ENCODE data around the gene SVIL. TPM values are rescaled to one million over a fixed set of nuclear protein-coding genes. Genes with fewer than 3 reads are reported as not detected.
"Not testable (repeated sequence)": the region's sequence is repeated elsewhere in the genome, so short reads cannot be mapped to it uniquely, and the experiment has no call there.

The SVIL gene
- total RNA-seq, 1 experiment from 2014 or later: 15.3 TPM

- not testable (repeated sequence) for H3K14ac ChIP-seq (ENCODE audit: insufficient read depth, low read length); H3K9ac ChIP-seq (ENCODE audit: extremely low read depth, insufficient read length, low read length); H3K23ac ChIP-seq (ENCODE audit: insufficient read length, low read depth, low read length); DNase-seq; H3K27ac ChIP-seq (ENCODE audit: insufficient read length, low read depth, low read length); H2BK5ac ChIP-seq (ENCODE audit: insufficient read length, low read length); H3K4me2 ChIP-seq (ENCODE audit: insufficient read depth, insufficient read length, low read length); H2AFZ ChIP-seq (ENCODE audit: low read length); H3K27me3 Mint-ChIP-seq (ENCODE audit: low read depth); H2BK20ac ChIP-seq (ENCODE audit: low read depth, low read length, poor library complexity, severe bottlenecking); H3K23me2 ChIP-seq (ENCODE audit: insufficient read length, low read depth, low read length, poor library complexity, severe bottlenecking); H3T11ph ChIP-seq (ENCODE audit: low read length); H3K4me3 Mint-ChIP-seq; H2BK15ac ChIP-seq (ENCODE audit: low read depth, low read length); H3K27ac Mint-ChIP-seq; H3K9me3 ChIP-seq (ENCODE audit: control insufficient read depth, low read depth, low read length); H2BK12ac ChIP-seq (ENCODE audit: insufficient read length, low read depth, low read length); H3K4ac ChIP-seq (ENCODE audit: low read depth, low read length); H3K4me1 Mint-ChIP-seq; H3K18ac ChIP-seq (ENCODE audit: insufficient read length, low read depth, low read length); H4K8ac ChIP-seq (replicated peaks; ENCODE audit: insufficient read length, low read depth, low read length); H3K4me1 ChIP-seq (ENCODE audit: insufficient read depth, low read length); H4K91ac ChIP-seq (ENCODE audit: insufficient read length, low read depth, low read length); H3K79me1 ChIP-seq (ENCODE audit: insufficient read depth, low read depth, low read length, poor library complexity, severe bottlenecking); H3K56ac ChIP-seq (ENCODE audit: insufficient read length, low read depth, low read length); H3K79me2 ChIP-seq (ENCODE audit: insufficient read depth, low read length); H3K9me3 Mint-ChIP-seq; H4K20me1 ChIP-seq (ENCODE audit: control insufficient read depth, insufficient read depth, insufficient read length); H4K5ac ChIP-seq (ENCODE audit: insufficient read length, low read depth, low read length); H3K27me3 ChIP-seq (ENCODE audit: insufficient read depth, low read length); H2BK120ac ChIP-seq (ENCODE audit: low read depth, low read length, poor library complexity, severe bottlenecking); H2AK5ac ChIP-seq (ENCODE audit: insufficient read length, low read length)
- H3K36me3 Mint-ChIP-seq (ENCODE audit: insufficient read depth in 1 of 3, low read depth in 3 of 3): peaks cover 0 to 15% (median 0%) of the 10 kb centered on the region in 3 experiments; a peak in 1 of 7 replicates
- no CpG with 5 or more reads among the region's 12 CpGs for WGBS (ENCODE audit: extremely low coverage, insufficient read length, low lambda C conversion rate)
Measured at GRCh38 chr10:29515879-29516278, 118.9 kb downstream of the SVIL start.

GRCh38 chr10:29515104-29515503 is 119.7 kb downstream of the SVIL start:
- not testable (repeated sequence) for H4K91ac ChIP-seq (ENCODE audit: insufficient read length, low read depth, low read length); H3K9ac ChIP-seq (ENCODE audit: extremely low read depth, insufficient read length, low read length); H3K27ac ChIP-seq (ENCODE audit: insufficient read length, low read depth, low read length); H3K9me3 Mint-ChIP-seq; H2BK5ac ChIP-seq (ENCODE audit: insufficient read length, low read length); H3K27me3 Mint-ChIP-seq (ENCODE audit: low read depth); H3K23ac ChIP-seq (ENCODE audit: insufficient read length, low read depth, low read length); DNase-seq; H3K4ac ChIP-seq (ENCODE audit: low read depth, low read length); H2AK5ac ChIP-seq (ENCODE audit: insufficient read length, low read length); H2BK15ac ChIP-seq (ENCODE audit: low read depth, low read length); H3K36me3 Mint-ChIP-seq (ENCODE audit: insufficient read depth in 1 of 3, low read depth in 3 of 3); H3K4me1 ChIP-seq (ENCODE audit: insufficient read depth, low read length); H3K18ac ChIP-seq (ENCODE audit: insufficient read length, low read depth, low read length); H2BK20ac ChIP-seq (ENCODE audit: low read depth, low read length, poor library complexity, severe bottlenecking); H3K4me1 Mint-ChIP-seq; H3K23me2 ChIP-seq (ENCODE audit: insufficient read length, low read depth, low read length, poor library complexity, severe bottlenecking); H3K56ac ChIP-seq (ENCODE audit: insufficient read length, low read depth, low read length); H3K27ac Mint-ChIP-seq; H3K27me3 ChIP-seq (ENCODE audit: insufficient read depth, low read length); H3K79me2 ChIP-seq (ENCODE audit: insufficient read depth, low read length); H4K5ac ChIP-seq (ENCODE audit: insufficient read length, low read depth, low read length); H3T11ph ChIP-seq (ENCODE audit: low read length); H2BK12ac ChIP-seq (ENCODE audit: insufficient read length, low read depth, low read length); H3K14ac ChIP-seq (ENCODE audit: insufficient read depth, low read length); H4K20me1 ChIP-seq (ENCODE audit: control insufficient read depth, insufficient read depth, insufficient read length); H2AFZ ChIP-seq (ENCODE audit: low read length); H2BK120ac ChIP-seq (ENCODE audit: low read depth, low read length, poor library complexity, severe bottlenecking); H3K79me1 ChIP-seq (ENCODE audit: insufficient read depth, low read depth, low read length, poor library complexity, severe bottlenecking); H3K4me3 Mint-ChIP-seq; H3K4me2 ChIP-seq (ENCODE audit: insufficient read depth, insufficient read length, low read length); H4K8ac ChIP-seq (replicated peaks; ENCODE audit: insufficient read length, low read depth, low read length); H3K9me3 ChIP-seq (ENCODE audit: control insufficient read depth, low read depth, low read length)
- no CpG with 5 or more reads among the region's 4 CpGs for WGBS (ENCODE audit: extremely low coverage, insufficient read length, low lambda C conversion rate)
